ENCODE measurements around the gene SCGB1C2.

Gene SCGB1C2

DNA sequence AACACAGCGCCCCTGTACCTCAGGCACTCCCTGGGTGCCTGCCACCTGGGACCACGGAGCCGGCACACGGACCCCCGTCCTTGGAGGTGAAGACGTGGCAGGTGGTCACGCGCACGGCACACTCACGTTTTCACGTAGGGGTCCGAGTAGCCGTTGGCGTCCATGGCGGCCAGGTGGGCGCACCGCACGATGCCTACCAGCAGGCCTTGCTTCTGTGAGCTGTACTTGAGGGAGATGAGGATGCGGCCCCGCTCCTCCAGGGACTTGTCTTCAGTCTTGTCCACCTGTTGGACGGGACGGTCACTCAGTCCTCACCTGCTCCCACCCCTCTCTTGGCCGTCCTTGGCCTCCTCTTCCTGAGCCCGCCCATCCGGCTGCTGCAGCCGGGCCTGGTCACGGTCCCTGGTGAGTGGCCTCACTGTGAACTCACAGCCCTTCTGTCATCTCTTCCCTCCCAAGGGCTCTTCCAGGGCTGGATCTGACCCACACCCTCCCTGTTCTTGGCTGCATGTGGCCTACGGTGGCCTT is 18.8 kb downstream of the SCGB1C2 start:
- no peaks in the 10 kb centered on the region for H3K36me3 ChIP-seq (ENCODE audit: control insufficient read depth in 4 of 4, insufficient read depth in 4 of 4, low read length in 3 of 4)
- no peak overlapping the region for H3K27ac ChIP-seq (ENCODE audit: insufficient read depth in 1 of 2, low read depth in 1 of 2, low read length in 2 of 2, poor library complexity in 1 of 2, severe bottlenecking in 2 of 2)
- no peak overlapping the region for H3K4me3 ChIP-seq (ENCODE audit: control insufficient read depth in 1 of 7, extremely low read depth in 1 of 7, insufficient read depth in 4 of 7, low read depth in 2 of 7, low read length in 6 of 7)
- ChIA-PET CTCF (interaction anchor here (1.7 kb wide), 1 partner anchor 154 kb away, joined by 6 read pairs; no protein-coding TSS in a partner anchor), POLR2A (no interaction called here)
- H3K4me1 ChIP-seq (ENCODE audit: control extremely low read depth in 1 of 4, control insufficient read depth in 4 of 4, insufficient read depth in 4 of 4, low read length in 3 of 4) = no peaks in the 10 kb centered on the region
- H3K9me3 ChIP-seq (ENCODE audit: control extremely low read depth in 1 of 5, control insufficient read depth in 4 of 5, insufficient read depth in 2 of 5, low read depth in 1 of 5, low read length in 4 of 5) = no peaks in the 10 kb centered on the region
- WGBS (ENCODE audit: insufficient coverage) = 93% methylated on average over 27 of the region's 28 CpGs
- DNase-seq = no peak
- H3K27me3 ChIP-seq (replicated peaks in 2 of 5; ENCODE audit: control insufficient read depth in 4 of 5, insufficient read depth in 5 of 5, low read length in 4 of 5) = peaks cover 0 to 3% (median 0%) of the 10 kb centered on the region in 5 experiments

DNA sequence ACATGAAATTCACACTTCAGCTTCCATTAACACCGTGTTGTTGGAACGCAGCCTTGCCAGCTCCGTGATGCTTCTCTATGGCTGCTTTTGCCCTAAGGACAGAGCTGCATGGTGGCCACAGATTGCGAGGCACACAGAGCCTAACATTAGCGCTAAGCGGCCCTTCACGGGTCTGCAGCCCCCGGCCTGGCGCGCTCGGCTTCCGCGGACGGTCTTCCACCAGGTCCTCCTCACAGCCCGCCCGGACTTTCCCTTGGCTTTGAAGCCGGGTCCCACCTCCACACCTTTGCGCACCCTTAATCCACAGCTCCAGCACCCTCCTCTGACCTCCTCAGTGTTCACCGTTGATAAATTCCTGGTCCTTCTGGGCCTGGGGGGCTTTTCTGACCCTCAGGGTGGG is 19.6 kb downstream of the SCGB1C2 start:
- H3K4me1 ChIP-seq (ENCODE audit: control extremely low read depth in 1 of 4, control insufficient read depth in 4 of 4, insufficient read depth in 4 of 4, low read length in 3 of 4) = no peaks in the 10 kb centered on the region
- ChIA-PET CTCF (no interaction called here), POLR2A (no interaction called here)
- peaks cover 0 to 3% (median 0%) of the 10 kb centered on the region in 5 experiments for H3K27me3 ChIP-seq (replicated peaks in 2 of 5; ENCODE audit: control insufficient read depth in 4 of 5, insufficient read depth in 5 of 5, low read length in 4 of 5)
- no peak overlapping the region for H3K4me3 ChIP-seq (ENCODE audit: control insufficient read depth in 1 of 7, extremely low read depth in 1 of 7, insufficient read depth in 4 of 7, low read depth in 2 of 7, low read length in 6 of 7)
- no peak overlapping the region for H3K27ac ChIP-seq (ENCODE audit: insufficient read depth in 1 of 2, low read depth in 1 of 2, low read length in 2 of 2, poor library complexity in 1 of 2, severe bottlenecking in 2 of 2)
- no peak for DNase-seq
- H3K36me3 ChIP-seq (ENCODE audit: control insufficient read depth in 4 of 4, insufficient read depth in 4 of 4, low read length in 3 of 4) = no peaks in the 10 kb centered on the region
- no peaks in the 10 kb centered on the region for H3K9me3 ChIP-seq (ENCODE audit: control extremely low read depth in 1 of 5, control insufficient read depth in 4 of 5, insufficient read depth in 2 of 5, low read depth in 1 of 5, low read length in 4 of 5)
- 93% methylated on average over 19 of the region's 19 CpGs for WGBS (ENCODE audit: insufficient coverage)

DNA sequence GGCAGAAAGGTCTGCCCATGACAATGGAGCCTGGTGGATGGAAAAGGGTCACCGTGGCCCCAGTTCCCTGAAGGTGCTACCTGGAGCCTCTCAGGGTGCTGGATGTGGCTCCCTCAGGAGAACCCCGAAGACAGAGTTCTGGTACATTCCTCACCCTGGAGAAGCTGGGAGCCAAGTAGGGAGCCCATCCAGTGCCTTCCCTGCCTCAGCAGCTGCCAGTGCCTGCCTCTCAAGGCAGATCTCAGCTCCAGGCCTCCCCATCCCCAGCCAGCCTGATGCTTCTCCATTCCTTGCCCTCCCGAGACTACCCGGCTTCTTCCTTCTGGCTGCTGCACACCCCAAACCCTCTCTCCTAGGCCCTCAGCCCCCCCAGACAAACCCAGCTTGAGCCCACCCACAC is 20.5 kb downstream of the SCGB1C2 start:
- ChIA-PET POLR2A (no interaction called here), CTCF (no interaction called here)
- Histone ChIP-seq H3K4me3 (ENCODE audit: control insufficient read depth in 1 of 7, extremely low read depth in 1 of 7, insufficient read depth in 4 of 7, low read depth in 2 of 7, low read length in 6 of 7) (no peak overlapping the region), H3K27me3 (replicated peaks in 2 of 5; ENCODE audit: control insufficient read depth in 4 of 5, insufficient read depth in 5 of 5, low read length in 4 of 5) (peaks cover 0 to 3% (median 0%) of the 10 kb centered on the region in 5 experiments), H3K27ac (ENCODE audit: insufficient read depth in 1 of 2, low read depth in 1 of 2, low read length in 2 of 2, poor library complexity in 1 of 2, severe bottlenecking in 2 of 2) (no peak overlapping the region), H3K36me3 (ENCODE audit: control insufficient read depth in 4 of 4, insufficient read depth in 4 of 4, low read length in 3 of 4) (no peaks in the 10 kb centered on the region), H3K9me3 (ENCODE audit: control extremely low read depth in 1 of 5, control insufficient read depth in 4 of 5, insufficient read depth in 2 of 5, low read depth in 1 of 5, low read length in 4 of 5) (no peaks in the 10 kb centered on the region), H3K4me1 (ENCODE audit: control extremely low read depth in 1 of 4, control insufficient read depth in 4 of 4, insufficient read depth in 4 of 4, low read length in 3 of 4) (no peaks in the 10 kb centered on the region)
- DNase-seq = no peak
- WGBS (ENCODE audit: insufficient coverage) = 90% methylated on average over 4 of the region's 4 CpGs

DNA sequence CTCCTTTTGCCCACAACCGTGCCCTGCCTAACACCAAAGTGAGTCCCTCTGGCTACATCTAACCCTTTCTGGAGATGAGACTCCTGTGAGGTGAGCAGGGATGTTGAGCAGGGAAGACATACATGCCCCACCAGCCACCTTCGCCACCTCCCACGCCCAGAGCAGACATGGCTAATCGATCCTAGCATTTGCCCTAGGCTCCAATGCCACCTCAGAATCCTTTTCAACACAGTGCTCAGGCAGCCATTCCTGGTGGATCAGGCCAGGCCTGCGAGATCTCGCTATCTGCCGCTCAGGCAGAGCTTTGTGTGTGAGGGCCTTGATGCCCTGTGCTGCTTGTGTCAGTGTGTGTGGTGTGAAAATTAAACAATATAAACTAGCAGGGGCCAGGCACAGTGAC is 21.0 kb downstream of the SCGB1C2 start:
- ChIA-PET CTCF (interaction anchor here (1.0 to 1.4 kb wide), 3 partner anchors 9 to 544 kb away, joined by 3 to 4 read pairs (median 3); no protein-coding TSS in a partner anchor), POLR2A (no interaction called here)
- H3K27me3 ChIP-seq (replicated peaks in 2 of 5; ENCODE audit: control insufficient read depth in 4 of 5, insufficient read depth in 5 of 5, low read length in 4 of 5) = peaks cover 0 to 3% (median 0%) of the 10 kb centered on the region in 5 experiments
- WGBS (ENCODE audit: insufficient coverage) = 100% methylated on average over 1 of the region's 7 CpGs
- H3K36me3 ChIP-seq (ENCODE audit: control insufficient read depth in 4 of 4, insufficient read depth in 4 of 4, low read length in 3 of 4) = no peaks in the 10 kb centered on the region
- DNase-seq = no peak
- no peaks in the 10 kb centered on the region for H3K4me1 ChIP-seq (ENCODE audit: control extremely low read depth in 1 of 4, control insufficient read depth in 4 of 4, insufficient read depth in 4 of 4, low read length in 3 of 4)
- H3K27ac ChIP-seq (ENCODE audit: insufficient read depth in 1 of 2, low read depth in 1 of 2, low read length in 2 of 2, poor library complexity in 1 of 2, severe bottlenecking in 2 of 2) = no peak overlapping the region
- no peaks in the 10 kb centered on the region for H3K9me3 ChIP-seq (ENCODE audit: control extremely low read depth in 1 of 5, control insufficient read depth in 4 of 5, insufficient read depth in 2 of 5, low read depth in 1 of 5, low read length in 4 of 5)
- no peak overlapping the region for H3K4me3 ChIP-seq (ENCODE audit: control insufficient read depth in 1 of 7, extremely low read depth in 1 of 7, insufficient read depth in 4 of 7, low read depth in 2 of 7, low read length in 6 of 7)

DNA sequence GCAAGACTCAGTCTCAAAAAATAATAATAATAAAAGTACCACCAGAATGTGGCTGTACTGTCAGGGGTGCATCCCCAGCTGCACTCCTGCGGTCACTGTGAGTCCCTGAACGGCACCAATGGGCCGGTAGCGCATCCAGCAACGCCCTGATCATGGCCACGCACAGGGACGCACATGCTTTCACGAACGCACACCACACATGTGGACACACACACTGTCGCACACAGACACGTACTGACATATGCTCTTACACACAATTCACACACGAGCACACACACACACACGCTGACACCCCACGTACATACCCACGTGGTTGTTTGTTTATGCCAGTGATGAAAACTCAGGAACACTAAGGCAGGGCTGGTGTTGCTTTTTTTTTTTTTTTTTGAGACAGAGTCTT is 22.2 kb downstream of the SCGB1C2 start:
- no peaks in the 10 kb centered on the region for H3K9me3 ChIP-seq (ENCODE audit: control extremely low read depth in 1 of 5, control insufficient read depth in 4 of 5, insufficient read depth in 2 of 5, low read depth in 1 of 5, low read length in 4 of 5)
- peaks cover 0 to 3% (median 0%) of the 10 kb centered on the region in 5 experiments for H3K27me3 ChIP-seq (replicated peaks in 2 of 5; ENCODE audit: control insufficient read depth in 4 of 5, insufficient read depth in 5 of 5, low read length in 4 of 5)
- H3K4me3 ChIP-seq (ENCODE audit: control insufficient read depth in 1 of 7, extremely low read depth in 1 of 7, insufficient read depth in 4 of 7, low read depth in 2 of 7, low read length in 6 of 7) = no peak overlapping the region
- ChIA-PET POLR2A (no interaction called here), CTCF (interaction anchor here (1.0 to 1.4 kb wide), 2 partner anchors 21 to 542 kb away, joined by 3 to 4 read pairs; no protein-coding TSS in a partner anchor)
- no peaks in the 10 kb centered on the region for H3K4me1 ChIP-seq (ENCODE audit: control extremely low read depth in 1 of 4, control insufficient read depth in 4 of 4, insufficient read depth in 4 of 4, low read length in 3 of 4)
- WGBS (ENCODE audit: insufficient coverage) = 99% methylated on average over 10 of the region's 15 CpGs
- H3K36me3 ChIP-seq (ENCODE audit: control insufficient read depth in 4 of 4, insufficient read depth in 4 of 4, low read length in 3 of 4) = no peaks in the 10 kb centered on the region
- no peak overlapping the region for H3K27ac ChIP-seq (ENCODE audit: insufficient read depth in 1 of 2, low read depth in 1 of 2, low read length in 2 of 2, poor library complexity in 1 of 2, severe bottlenecking in 2 of 2)
- no peak for DNase-seq

DNA sequence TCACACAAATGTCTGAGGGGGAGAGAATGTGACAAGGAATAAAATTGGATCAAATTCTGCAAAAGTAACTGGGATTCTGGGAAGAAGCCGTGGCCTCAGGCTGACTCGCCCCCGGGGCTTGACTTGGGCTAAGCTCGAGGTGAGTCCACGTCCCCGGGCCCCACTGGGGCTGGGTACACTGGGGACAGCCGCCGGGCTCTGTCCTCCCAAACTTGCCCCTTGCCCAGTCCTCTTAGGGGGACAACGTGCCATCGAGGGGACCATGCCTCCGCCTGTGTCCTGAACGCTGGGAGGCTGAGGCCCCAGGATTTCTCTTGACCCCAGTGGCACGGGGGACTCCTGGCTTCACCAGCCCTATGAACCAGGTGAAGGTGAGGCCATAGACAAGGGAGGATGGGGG is 23.0 kb downstream of the SCGB1C2 start:
- CTCF ChIA-PET = no interaction called here
- H3K4me3 ChIP-seq (ENCODE audit: control insufficient read depth in 1 of 7, extremely low read depth in 1 of 7, insufficient read depth in 4 of 7, low read depth in 2 of 7, low read length in 6 of 7) = no peak overlapping the region
- WGBS (ENCODE audit: insufficient coverage) = 93% methylated on average over 9 of the region's 13 CpGs
- H3K9me3 ChIP-seq (ENCODE audit: control extremely low read depth in 1 of 5, control insufficient read depth in 4 of 5, insufficient read depth in 2 of 5, low read depth in 1 of 5, low read length in 4 of 5) = no peaks in the 10 kb centered on the region
- no peaks in the 10 kb centered on the region for H3K36me3 ChIP-seq (ENCODE audit: control insufficient read depth in 4 of 4, insufficient read depth in 4 of 4, low read length in 3 of 4)
- no peak for DNase-seq
- POLR2A ChIA-PET = no interaction called here
- H3K27ac ChIP-seq (ENCODE audit: insufficient read depth in 1 of 2, low read depth in 1 of 2, low read length in 2 of 2, poor library complexity in 1 of 2, severe bottlenecking in 2 of 2) = no peak overlapping the region
- peaks cover 0 to 3% (median 0%) of the 10 kb centered on the region in 5 experiments for H3K27me3 ChIP-seq (replicated peaks in 2 of 5; ENCODE audit: control insufficient read depth in 4 of 5, insufficient read depth in 5 of 5, low read length in 4 of 5)
- no peaks in the 10 kb centered on the region for H3K4me1 ChIP-seq (ENCODE audit: control extremely low read depth in 1 of 4, control insufficient read depth in 4 of 4, insufficient read depth in 4 of 4, low read length in 3 of 4)

DNA sequence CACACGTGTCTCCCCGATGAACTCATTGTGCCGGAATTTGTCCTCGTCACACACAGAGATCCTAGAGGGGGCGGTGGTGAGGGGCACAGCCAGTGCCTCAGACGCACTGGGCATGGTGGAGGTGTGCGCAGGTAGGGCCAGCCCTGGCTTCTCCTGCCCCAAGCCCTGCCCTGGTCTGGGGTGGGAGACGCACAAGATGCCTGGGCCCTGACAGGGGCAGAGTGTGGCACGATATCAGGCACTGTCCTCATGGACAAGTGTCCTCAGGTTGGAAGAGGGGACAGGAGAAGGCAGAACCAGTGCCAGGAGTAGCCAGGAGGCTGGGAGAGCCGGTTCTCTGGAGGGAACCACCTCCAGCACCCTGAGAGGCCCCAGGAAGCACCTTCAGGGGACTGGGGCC is 24.1 kb downstream of the SCGB1C2 start:
- Histone ChIP-seq H3K27ac (ENCODE audit: insufficient read depth in 1 of 2, low read depth in 1 of 2, low read length in 2 of 2, poor library complexity in 1 of 2, severe bottlenecking in 2 of 2) (no peak overlapping the region), H3K36me3 (ENCODE audit: control insufficient read depth in 4 of 4, insufficient read depth in 4 of 4, low read length in 3 of 4) (no peaks in the 10 kb centered on the region), H3K4me3 (ENCODE audit: control insufficient read depth in 1 of 7, extremely low read depth in 1 of 7, insufficient read depth in 4 of 7, low read depth in 2 of 7, low read length in 6 of 7) (no peak overlapping the region), H3K9me3 (ENCODE audit: control extremely low read depth in 1 of 5, control insufficient read depth in 4 of 5, insufficient read depth in 2 of 5, low read depth in 1 of 5, low read length in 4 of 5) (no peaks in the 10 kb centered on the region), H3K4me1 (ENCODE audit: control extremely low read depth in 1 of 4, control insufficient read depth in 4 of 4, insufficient read depth in 4 of 4, low read length in 3 of 4) (no peaks in the 10 kb centered on the region), H3K27me3 (replicated peaks in 2 of 5; ENCODE audit: control insufficient read depth in 4 of 5, insufficient read depth in 5 of 5, low read length in 4 of 5) (no peaks in the 10 kb centered on the region)
- DNase-seq = no peak
- ChIA-PET POLR2A (no interaction called here), CTCF (interaction anchor here (5.5 kb wide), 1 partner anchor 148 kb away, joined by 34 read pairs; no protein-coding TSS in a partner anchor)
- 90% methylated on average over 10 of the region's 10 CpGs for WGBS (ENCODE audit: insufficient coverage)
